Limb (tissue), 2 donors: ENCODE measurements around the gene PIGM.

Experiments used
- DNase-seq, 2 donors: peaks; one replicate each; pipeline ENCODE4 v3.0.0-alpha.2; 2016; ENCODE audit errors: extremely low spot score in 2 of 2

PIGM gene

GRCh38 chr1:160031365-160032164 lies at the start of gene PIGM:
TSS of gene PIGM (minus strand) at chr1:160031990. CDS start at chr1:160031739, 251 bp downstream.
- peak; percentile 92 to 94 for DNase-seq

- DNase-seq: peak in 1 of 2 donors; percentile 64
Observed at GRCh38 chr1:160081261-160081936, 49.6 kb upstream of the PIGM start, which contains the start of gene KCNJ9. TSS of gene KCNJ9 (plus strand) at chr1:160081538. CDS start at chr1:160084031, 2,493 bp downstream.

- no peak for DNase-seq
Observed at GRCh38 chr1:160080381-160081100, 48.8 kb upstream of the PIGM start.

- DNase-seq: no peak
Observed at GRCh38 chr1:160079448-160079847, 47.7 kb upstream of the PIGM start.

GRCh38 chr1:160078512-160079195 lies 46.9 kb upstream of the PIGM start:
- DNase-seq: peak in 1 of 2 donors; percentile 49

- no peak for DNase-seq
Observed at GRCh38 chr1:160077486-160077885, 45.7 kb upstream of the PIGM start.

- no peak for DNase-seq
Observed at GRCh38 chr1:160076295-160076694, 44.5 kb upstream of the PIGM start.

GRCh38 chr1:160075836-160076235 lies 44.0 kb upstream of the PIGM start:
- DNase-seq: no peak

- DNase-seq: no peak
Observed at GRCh38 chr1:160074865-160075264, 43.1 kb upstream of the PIGM start.

GRCh38 chr1:160071289-160071688 lies 39.5 kb upstream of the PIGM start:
- DNase-seq: no peak

- DNase-seq: peak; percentile 84 to 89
Observed at GRCh38 chr1:160070243-160071163, 38.7 kb upstream of the PIGM start.

- DNase-seq: no peak
Observed at GRCh38 chr1:160069460-160070231, 37.9 kb upstream of the PIGM start, which contains the start of gene KCNJ10. TSS of gene KCNJ10 (minus strand) at chr1:160070160. CDS start at chr1:160042532, 27,628 bp downstream.

GRCh38 chr1:160068225-160068624 lies 36.4 kb upstream of the PIGM start:
- DNase-seq: no peak

GRCh38 chr1:160066829-160067745 lies 35.3 kb upstream of the PIGM start:
- DNase-seq: no peak

GRCh38 chr1:160064746-160065145 lies 33.0 kb upstream of the PIGM start:
- no peak for DNase-seq

GRCh38 chr1:160064164-160064563 lies 32.4 kb upstream of the PIGM start:
- DNase-seq: no peak

- no peak for DNase-seq
Observed at GRCh38 chr1:160063176-160063575, 31.4 kb upstream of the PIGM start.

GRCh38 chr1:160062230-160062532 lies 30.4 kb upstream of the PIGM start:
- DNase-seq: peak in 1 of 2 donors; percentile 62
